Measurements from ENCODE around the gene PTGR3. TPM values are rescaled to one million over a fixed set of nuclear protein-coding genes. Genes with fewer than 3 reads are reported as not detected.

The PTGR3 gene
- total and polyA plus RNA-seq, 2 of the 8 experiments (the other 6 are each of a cell fraction or from before 2014, with no cell fraction given) = 2.0 to 3.6 TPM

DNA sequence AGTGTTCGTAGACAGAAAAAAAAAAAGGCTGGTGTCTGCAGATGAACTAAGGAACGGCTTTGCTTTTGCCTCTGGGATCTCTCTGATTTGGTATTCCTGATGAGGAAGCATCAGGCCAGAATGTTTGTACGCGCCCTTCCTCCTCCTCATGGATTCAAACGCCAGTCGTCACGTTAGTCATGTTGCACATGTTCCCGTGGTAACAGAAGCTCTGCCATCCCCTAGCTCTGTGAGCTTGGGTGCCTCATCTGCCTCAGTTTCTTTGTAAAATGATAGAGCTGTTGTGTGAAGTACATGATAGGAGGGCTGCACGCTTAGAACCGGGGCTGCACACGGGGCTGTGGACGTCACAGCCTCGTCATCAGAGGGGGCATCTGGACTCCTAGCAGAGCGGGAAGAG, 48.7 kb upstream of the PTGR3 start:
- no peak for FAIRE-seq
- TF ChIP-seq MAFK (IDR thresholded peaks at IDR 0.05; ENCODE audit: low read depth, low read length) (no peak), CBX8 (IDR thresholded peaks at IDR 0.05; ENCODE audit: borderline replicate concordance, low read depth, low read length) (no peak), TAF7 (optimal IDR thresholded peaks at IDR 0.05; ENCODE audit: borderline replicate concordance, low read depth, low read length) (no peak), KDM1A (IDR thresholded peaks at IDR 0.05; ENCODE audit: borderline replicate concordance, low read length) (no peak), JUND (IDR thresholded peaks at IDR 0.05; ENCODE audit: low read length) (no peak), GTF2F1 (IDR thresholded peaks at IDR 0.05; ENCODE audit: borderline replicate concordance, low read depth, low read length) (no peak), POLR2AphosphoS5 (IDR thresholded peaks at IDR 0.05; ENCODE audit: low read depth, low read length) (no peak), TAF1 (IDR thresholded peaks at IDR 0.05; ENCODE audit: low read depth, low read length) (no peak), ASH2L (IDR thresholded peaks at IDR 0.05; ENCODE audit: low read length) (no peak), SUZ12 (IDR thresholded peaks at IDR 0.05; ENCODE audit: low read length) (no peak), POLR2A (IDR thresholded peaks at IDR 0.05; ENCODE audit: control extremely low read depth in 1 of 2, low read depth in 2 of 2, low read length in 2 of 2) (no peak), TCF12 (IDR thresholded peaks at IDR 0.05; ENCODE audit: low read depth, low read length) (no peak), SP4 (IDR thresholded peaks at IDR 0.05; ENCODE audit: low read length) (no peak), BRCA1 (IDR thresholded peaks at IDR 0.05; ENCODE audit: low read depth, low read length) (no peak), SRF (IDR thresholded peaks at IDR 0.05; ENCODE audit: low read depth, low read length) (no peak)
- TF ChIP-seq, protein P1, sequence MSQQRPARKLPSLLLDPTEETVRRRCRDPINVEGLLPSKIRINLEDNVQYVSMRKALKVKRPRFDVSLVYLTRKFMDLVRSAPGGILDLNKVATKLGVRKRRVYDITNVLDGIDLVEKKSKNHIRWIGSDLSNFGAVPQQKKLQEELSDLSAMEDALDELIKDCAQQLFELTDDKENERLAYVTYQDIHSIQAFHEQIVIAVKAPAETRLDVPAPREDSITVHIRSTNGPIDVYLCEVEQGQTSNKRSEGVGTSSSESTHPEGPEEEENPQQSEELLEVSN (IDR thresholded peaks at IDR 0.05) = no peak

More for the DNA sequence above, 48.7 kb upstream of the PTGR3 start:
- H3K79me2 ChIP-seq (ENCODE audit: control insufficient read depth in 1 of 2, insufficient read depth in 2 of 2, low read length in 2 of 2) = no peaks in the 10 kb centered on the region
- no peak overlapping the region for H3K9ac ChIP-seq (replicated peaks in 1 of 4; ENCODE audit: extremely low read depth in 1 of 4, low read depth in 3 of 4, low read length in 3 of 4)
- no peaks in the 10 kb centered on the region for H3K4me1 ChIP-seq (replicated peaks in 1 of 4; ENCODE audit: control insufficient read depth in 3 of 4, insufficient read depth in 4 of 4, low read length in 3 of 4)
- 90% methylated on average over 14 of the region's 14 CpGs; no CpG with 5 or more reads in 1 of the 2 experiments for WGBS, 2 experiments (ENCODE audit: extremely low coverage in 1 of 2, insufficient coverage in 1 of 2, insufficient read length in 1 of 2, insufficient replicate concordance in 2 of 2, low coverage in 1 of 2, low lambda C conversion rate in 2 of 2, missing lambda C conversion rate in 1 of 2)
- H3K56ac ChIP-seq (replicated peaks; ENCODE audit: insufficient read length, low read depth, low read length) = no peak overlapping the region
- no peak overlapping the region for H4K5ac ChIP-seq (ENCODE audit: insufficient read length, low read depth, low read length)
- no peak overlapping the region for H3K4me3 ChIP-seq (ENCODE audit: extremely low read depth in 1 of 4, insufficient read depth in 2 of 4, low read depth in 3 of 4, low read length in 4 of 4)
- H2BK120ac ChIP-seq (replicated peaks; ENCODE audit: low read depth, low read length) = no peak overlapping the region
- no peaks in the 10 kb centered on the region for H3K79me1 ChIP-seq (ENCODE audit: low read depth, low read length)
- H4K20me1 ChIP-seq (replicated peaks in 1 of 2; ENCODE audit: control insufficient read depth in 1 of 2, insufficient read depth in 2 of 2, low read length in 2 of 2) = no peaks in the 10 kb centered on the region
- H4K91ac ChIP-seq (replicated peaks; ENCODE audit: insufficient read length, low read length) = no peak overlapping the region
- no peak overlapping the region for H3K23ac ChIP-seq (ENCODE audit: insufficient read length)
- no peak for DNase-seq (ENCODE audit: low read depth in 1 of 2, low spot score in 2 of 2)
- no peak overlapping the region for H3K18ac ChIP-seq (ENCODE audit: extremely low read depth, low read length)
- no peak overlapping the region for H2BK12ac ChIP-seq (ENCODE audit: low read depth, low read length)
- H3K27ac ChIP-seq (ENCODE audit: low read depth, low read length) = no peak overlapping the region
- no peak overlapping the region for H4K8ac ChIP-seq (ENCODE audit: extremely low read depth, insufficient read depth, low read length)
- H2BK20ac ChIP-seq (ENCODE audit: low read length) = no peak overlapping the region
- no peak overlapping the region for H3K4me2 ChIP-seq (ENCODE audit: insufficient read depth in 1 of 2, low read depth in 2 of 2, low read length in 2 of 2)
- no peak overlapping the region for H3K4ac ChIP-seq (replicated peaks; ENCODE audit: insufficient read length, low read depth, low read length)
- no peak overlapping the region for H2AFZ ChIP-seq (ENCODE audit: low read length)
- H3K36me3 ChIP-seq (ENCODE audit: control insufficient read depth in 2 of 4, insufficient read depth in 4 of 4, low read length in 3 of 4) = no peaks in the 10 kb centered on the region
- no peaks in the 10 kb centered on the region for H3K23me2 ChIP-seq (ENCODE audit: low read depth, low read length)
- no peak overlapping the region for H2AK5ac ChIP-seq (ENCODE audit: low read depth, low read length)
- H2BK5ac ChIP-seq (ENCODE audit: low read depth, low read length) = no peak overlapping the region
- no peak overlapping the region for H3K14ac ChIP-seq (ENCODE audit: insufficient read length)
- H2BK15ac ChIP-seq (ENCODE audit: low read length) = no peak overlapping the region
- ChIA-PET POLR2A (ENCODE audit: partially characterized antibody) (no interaction called here), CTCF (ENCODE audit: partially characterized antibody) (interaction anchor here (1.4 kb wide), 1 partner anchor 21 kb away, joined by 5 read pairs; no protein-coding TSS in a partner anchor)
- H3K9me3 ChIP-seq (ENCODE audit: insufficient read depth in 2 of 2, low read depth in 1 of 2, low read length in 1 of 2) = no peaks in the 10 kb centered on the region
- no peaks in the 10 kb centered on the region for H3K27me3 ChIP-seq (replicated peaks in 1 of 4; ENCODE audit: control insufficient read depth in 3 of 4, extremely low read depth in 1 of 4, insufficient read depth in 3 of 4, low read length in 3 of 4)

Measured in H1 (cell line).